H9 (cell line): ENCODE measurements around the gene PUM2. TPM values are rescaled to one million over a fixed set of nuclear protein-coding genes. Genes with fewer than 3 reads are reported as not detected.

Source experiments
- DNase-seq: peaks from one replicate; pipeline ENCODE4 v3.0.0-alpha.2; 2017
- H2AFZ ChIP-seq: one replicate; pipeline ENCODE4 v1.6.1; 2013; ENCODE audit warnings: mild to moderate bottlenecking, low read length, control low read depth, moderate library complexity
- H2AK5ac ChIP-seq: 2 replicates; pipeline ENCODE4 v1.6.1; 2013; ENCODE audit warnings: low read length, control low read depth, mixed read lengths; ENCODE audit not compliant: insufficient read length
- H2BK120ac ChIP-seq: one replicate; pipeline ENCODE4 v1.6.1; 2013; ENCODE audit warnings: low read depth, mild to moderate bottlenecking, low read length, control low read depth, inconsistent platforms; ENCODE audit not compliant: poor library complexity, severe bottlenecking
- H2BK12ac ChIP-seq: 2 replicates; pipeline ENCODE4 v1.6.1; 2013; ENCODE audit warnings: low read length, control low read depth, mixed read lengths, low read depth; ENCODE audit not compliant: insufficient read length
- H2BK15ac ChIP-seq: 2 replicates; pipeline ENCODE4 v1.6.1; 2013; ENCODE audit warnings: low read depth, low read length, control low read depth
- H2BK20ac ChIP-seq: one replicate; pipeline ENCODE4 v1.6.1; 2013; ENCODE audit warnings: low read depth, mild to moderate bottlenecking, low read length, control low read depth, inconsistent platforms; ENCODE audit not compliant: poor library complexity, severe bottlenecking
- H2BK5ac ChIP-seq: 2 replicates; pipeline ENCODE4 v1.6.1; 2013; ENCODE audit warnings: low read length, control low read depth, mixed read lengths; ENCODE audit not compliant: insufficient read length
- H3K14ac ChIP-seq: 2 replicates; pipeline ENCODE4 v1.6.1; 2013; ENCODE audit warnings: low read length, control low read depth; ENCODE audit not compliant: insufficient read depth
- H3K18ac ChIP-seq: 2 replicates; pipeline ENCODE4 v1.6.1; 2013; ENCODE audit warnings: low read depth, mild to moderate bottlenecking, mixed read lengths, low read length, control low read depth; ENCODE audit not compliant: insufficient read length
- H3K23ac ChIP-seq: 2 replicates; pipeline ENCODE4 v1.6.1; 2013; ENCODE audit warnings: low read length, control low read depth, mixed read lengths, low read depth; ENCODE audit not compliant: insufficient read length
- H3K23me2 ChIP-seq: 2 replicates; pipeline ENCODE4 v1.6.1; 2013; ENCODE audit warnings: low read depth, mild to moderate bottlenecking, mixed read lengths, low read length, control low read depth; ENCODE audit not compliant: insufficient read length, poor library complexity, severe bottlenecking
- H3K27ac ChIP-seq: 2 replicates; pipeline ENCODE4 v1.5.1; 2013; ENCODE audit warnings: low read length, control low read depth, mixed read lengths, low read depth; ENCODE audit not compliant: insufficient read length
- H3K27me3 ChIP-seq: 2 replicates; pipeline ENCODE4 v1.6.1; 2013; ENCODE audit warnings: low read length, control low read depth, inconsistent platforms; ENCODE audit not compliant: insufficient read depth
- H3K4ac ChIP-seq: 2 replicates; pipeline ENCODE4 v1.6.1; 2013; ENCODE audit warnings: low read depth, mild to moderate bottlenecking, control low read depth, inconsistent platforms, low read length, moderate library complexity
- H3K4me1 ChIP-seq: 2 replicates; pipeline ENCODE4 v1.6.1; 2013; ENCODE audit warnings: low read length, control low read depth, inconsistent platforms; ENCODE audit not compliant: insufficient read depth
- H3K4me2 ChIP-seq: 2 replicates; pipeline ENCODE4 v1.6.1; 2013; ENCODE audit warnings: low read length, control low read depth, mixed read lengths; ENCODE audit not compliant: insufficient read length, insufficient read depth
- H3K56ac ChIP-seq: 2 replicates; pipeline ENCODE4 v1.6.1; 2013; ENCODE audit warnings: low read depth, mild to moderate bottlenecking, mixed read lengths, low read length, control low read depth; ENCODE audit not compliant: insufficient read length
- H3K79me1 ChIP-seq: 2 replicates; pipeline ENCODE4 v1.6.1; 2013; ENCODE audit warnings: low read depth, mild to moderate bottlenecking, moderate library complexity, low read length, control low read depth, inconsistent platforms; ENCODE audit not compliant: insufficient read depth, poor library complexity, severe bottlenecking
- H3K79me2 ChIP-seq: 2 replicates; pipeline ENCODE4 v1.6.1; 2013; ENCODE audit warnings: low read length, control low read depth, inconsistent platforms; ENCODE audit not compliant: insufficient read depth
- H3K9ac ChIP-seq: 2 replicates; pipeline ENCODE4 v1.6.1; 2013; ENCODE audit warnings: low read length, control low read depth, mixed read lengths; ENCODE audit not compliant: insufficient read length; ENCODE audit errors: extremely low read depth
- H3K9me3 ChIP-seq: one replicate; pipeline ENCODE4 v1.6.1; 2013; ENCODE audit warnings: low read depth, low read length, inconsistent platforms; ENCODE audit not compliant: control insufficient read depth
- H3T11ph ChIP-seq: one replicate; pipeline ENCODE4 v1.6.1; 2013; ENCODE audit warnings: mild to moderate bottlenecking, low read length, control low read depth, inconsistent platforms
- H4K20me1 ChIP-seq: one replicate; pipeline ENCODE4 v1.6.1; 2013; ENCODE audit not compliant: control insufficient read depth, insufficient read length, insufficient read depth
- H4K5ac ChIP-seq: 2 replicates; pipeline ENCODE4 v1.6.1; 2013; ENCODE audit warnings: low read depth, mild to moderate bottlenecking, mixed read lengths, low read length, control low read depth; ENCODE audit not compliant: insufficient read length
- H4K8ac ChIP-seq: replicated peaks from 2 replicates; pipeline ENCODE4 v1.6.1; 2013; ENCODE audit warnings: low read length, control low read depth, mixed read lengths, low read depth; ENCODE audit not compliant: insufficient read length
- H4K91ac ChIP-seq: 2 replicates; pipeline ENCODE4 v1.6.1; 2013; ENCODE audit warnings: low read depth, mild to moderate bottlenecking, moderate library complexity, mixed read lengths, low read length, control low read depth; ENCODE audit not compliant: insufficient read length
- H3K27ac Mint-ChIP-seq, 3 experiments: 2 replicates in 2 of 3; 3 replicates in 1 of 3; pipeline ENCODE4 v1.8.0; 2020 to 2021; ENCODE audit warnings: mixed read lengths in 3 of 3, mild to moderate bottlenecking in 1 of 3, moderate library complexity in 1 of 3
- H3K27me3 Mint-ChIP-seq: 2 replicates; pipeline ENCODE4 v1.8.0; 2021; ENCODE audit warnings: low read depth, mild to moderate bottlenecking, moderate library complexity, mixed read lengths
- H3K36me3 Mint-ChIP-seq, 3 experiments: 2 replicates in 2 of 3; 3 replicates in 1 of 3; pipeline ENCODE4 v1.8.0; 2020 to 2021; ENCODE audit warnings: low read depth in 3 of 3, mixed read lengths in 3 of 3; ENCODE audit not compliant: insufficient read depth in 1 of 3
- H3K4me1 Mint-ChIP-seq, 2 experiments: 2 replicates each; pipeline ENCODE4 v1.8.0; 2020; ENCODE audit warnings: mixed read lengths in 2 of 2
- H3K4me3 Mint-ChIP-seq, 2 experiments: 2 replicates in 1 of 2; 3 replicates in 1 of 2; pipeline ENCODE4 v1.8.0; 2020 to 2021; ENCODE audit warnings: mild to moderate bottlenecking in 2 of 2, mixed read lengths in 2 of 2, moderate library complexity in 1 of 2
- H3K9me3 Mint-ChIP-seq, 2 experiments: 2 replicates in 1 of 2; 3 replicates in 1 of 2; pipeline ENCODE4 v1.8.0; 2020; ENCODE audit warnings: mild to moderate bottlenecking in 2 of 2, mixed read lengths in 2 of 2, moderate library complexity in 1 of 2
- CTCF ChIP-seq: fragments of 200-600 bp; sonication (generic); conservative IDR thresholded peaks from 3 replicates; pipeline ENCODE4 v1.8.0; 2021; ENCODE audit warnings: antibody characterized with exemption, mild to moderate bottlenecking
- WGBS: extraction: QIAGEN DNeasy Blood & Tissue Kit; methylation state at CpG from one replicate; pipeline ENCODE4 v1.1.7; 2013; ENCODE audit warnings: missing lambda C conversion rate, low lambda C conversion rate, mixed read lengths; ENCODE audit not compliant: insufficient read length; ENCODE audit errors: extremely low coverage; 5-methylcytosine and 5-hydroxymethylcytosine counted together
- total RNA-seq: library from RNA; stranded (reverse); gene quantifications from 2 replicates; pipeline ENCODE4 v1.2.1, GENCODE V29; 2021

The PUM2 gene
- total RNA-seq, 1 experiment from 2014 or later: 96.6 TPM

- Histone ChIP-seq H3K79me2 (peaks cover 7% of the 10 kb centered on the region; the same call in 1 of the 2 replicates), H3K4me1 (peaks cover 9% of the 10 kb centered on the region; the same call in 1 of the 2 replicates), H2BK15ac (no peak overlapping the region), H2BK20ac (no peak overlapping the region), H3K18ac (peak overlapping the region; percentile 55), H3K56ac (no peak overlapping the region), H3K9ac (no peak overlapping the region), H3K4ac (no peak overlapping the region), H3T11ph (no peak overlapping the region), H2AFZ (no peak overlapping the region), H3K23ac (no peak overlapping the region), H4K5ac (no peak overlapping the region), H3K79me1 (no peaks in the 10 kb centered on the region), H2AK5ac (no peak overlapping the region), H3K23me2 (peaks cover 10% of the 10 kb centered on the region), H3K4me2 (peak overlapping the region; percentile 71), H4K91ac (no peak overlapping the region), H3K14ac (peak overlapping the region; percentile 50; the same call in 1 of the 2 replicates), H2BK120ac (no peak overlapping the region), H2BK12ac (no peak overlapping the region), H3K9me3 (no peaks in the 10 kb centered on the region), H4K8ac (no peak overlapping the region), H3K27ac (no peak overlapping the region), H4K20me1 (no peaks in the 10 kb centered on the region), H3K27me3 (no peaks in the 10 kb centered on the region), H2BK5ac (no peak overlapping the region)
- peak; percentile 84 for DNase-seq
- no CpG with 5 or more reads among the region's 66 CpGs for WGBS
- H3K4me1 Mint-ChIP-seq: peaks cover 28 to 31% of the 10 kb centered on the region in 2 experiments
- peaks cover 33% of the 10 kb centered on the region for H3K27me3 Mint-ChIP-seq
- peaks cover 0 to 4% (median 3%) of the 10 kb centered on the region in 3 experiments; a peak in 3 of 7 replicates for H3K36me3 Mint-ChIP-seq
- peaks cover 0 to under 1% of the 10 kb centered on the region in 2 experiments; a peak in 2 of 5 replicates for H3K9me3 Mint-ChIP-seq
- H3K4me3 Mint-ChIP-seq: peak overlapping the region; percentile 67 to 81
- peak overlapping the region in 2 of 3 experiments; percentile 35 to 62; a peak in 2 of 7 replicates for H3K27ac Mint-ChIP-seq
- TF ChIP-seq CTCF: peak; percentile 54
Observed at GRCh38 chr2:20225294-20226151, 125.1 kb downstream of the PUM2 start.
